ENCODE measurements around the gene SPTB.

GRCh38 chr14:64771161-64771560 lies 108.5 kb downstream of the SPTB start:
- TF ChIP-seq CTCF (tag by site-specific recombination; IDR thresholded peaks at IDR 0.05) (no peak), ZNF707 (tag by site-specific recombination; IDR thresholded peaks at IDR 0.05) (no peak)

Data from HEK293 (cell line).